Effector memory CD4-positive, alpha-beta T cell (primary cell): ENCODE results near the gene ACAD11.
"Not testable (repeated sequence)": the region's sequence is repeated elsewhere in the genome, so short reads cannot be mapped to it uniquely, and the experiment has no call there.

Source experiments
- DNase-seq, 3 donors: peaks; one replicate each; pipeline ENCODE4 v3.0.0-alpha.2; 2020
- H3K27ac ChIP-seq: 2 replicates; pipeline ENCODE4 v1.7.0; 2013; ENCODE audit warnings: mild to moderate bottlenecking, low read length, moderate library complexity; ENCODE audit not compliant: insufficient read depth, poor library complexity, severe bottlenecking
- H3K27me3 ChIP-seq: replicated peaks from 2 replicates; pipeline ENCODE4 v1.7.0; 2013; ENCODE audit warnings: mild to moderate bottlenecking, low read length; ENCODE audit not compliant: insufficient read depth, control insufficient read depth, poor library complexity, severe bottlenecking
- H3K36me3 ChIP-seq: 2 replicates; pipeline ENCODE4 v1.7.0; 2013; ENCODE audit warnings: mild to moderate bottlenecking, low read length, moderate library complexity; ENCODE audit not compliant: control insufficient read depth, insufficient read depth
- H3K4me1 ChIP-seq: 2 replicates; pipeline ENCODE4 v1.7.0; 2013; ENCODE audit warnings: low read length, mild to moderate bottlenecking; ENCODE audit not compliant: control insufficient read depth, insufficient read depth, poor library complexity, severe bottlenecking
- H3K4me3 ChIP-seq: 2 replicates; pipeline ENCODE4 v1.7.0; 2013; ENCODE audit warnings: low read length, low read depth, mild to moderate bottlenecking; ENCODE audit not compliant: insufficient read depth, poor library complexity, severe bottlenecking
- H3K9me3 ChIP-seq: 2 replicates; pipeline ENCODE4 v1.7.0; 2013; ENCODE audit warnings: mild to moderate bottlenecking, low read length, moderate library complexity; ENCODE audit not compliant: control insufficient read depth

Gene ACAD11

GRCh38 chr3:132615301-132615700, 44.3 kb downstream of the ACAD11 start:
- H3K36me3 ChIP-seq, H3K27ac ChIP-seq, H3K4me1 ChIP-seq, H3K4me3 ChIP-seq, H3K9me3 ChIP-seq, H3K27me3 ChIP-seq, DNase-seq: not testable (repeated sequence)

DNA sequence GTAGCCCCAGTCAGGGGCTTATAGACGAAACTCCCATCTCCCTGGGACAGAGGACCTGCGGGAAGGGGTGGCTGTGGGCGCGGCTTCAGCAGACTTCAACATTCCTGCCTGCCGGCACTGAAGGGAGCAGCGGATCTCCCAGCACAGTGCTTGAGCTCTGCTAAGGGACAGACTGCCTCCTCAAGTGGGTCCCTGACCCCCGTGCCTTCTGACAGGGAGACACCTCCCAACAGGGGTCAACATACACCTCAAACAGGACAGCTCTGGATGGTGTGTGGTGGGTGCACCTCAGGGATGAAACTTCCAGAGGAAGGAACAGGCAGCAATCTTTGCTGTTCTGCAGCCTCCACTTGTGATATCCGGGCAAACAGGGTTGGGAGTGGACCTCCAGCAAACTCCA, 53.0 kb downstream of the ACAD11 start:
- H3K27me3 ChIP-seq, H3K27ac ChIP-seq, DNase-seq, H3K9me3 ChIP-seq, H3K4me1 ChIP-seq, H3K36me3 ChIP-seq, H3K4me3 ChIP-seq: not testable (repeated sequence)

GRCh38 chr3:132606085-132606484, 53.5 kb downstream of the ACAD11 start:
- H3K27ac ChIP-seq, result no peak overlapping the region
- DNase-seq, result no peak
- H3K27me3 ChIP-seq, result no peaks in the 10 kb centered on the region
- no peaks in the 10 kb centered on the region for H3K9me3 ChIP-seq
- no peaks in the 10 kb centered on the region for H3K36me3 ChIP-seq
- no peaks in the 10 kb centered on the region for H3K4me1 ChIP-seq
- no peak overlapping the region for H3K4me3 ChIP-seq

GRCh38 chr3:132605374-132605792, 54.2 kb downstream of the ACAD11 start:
- H3K27me3 ChIP-seq, result no peaks in the 10 kb centered on the region
- H3K36me3 ChIP-seq, result no peaks in the 10 kb centered on the region
- H3K9me3 ChIP-seq, result no peaks in the 10 kb centered on the region
- H3K27ac ChIP-seq, result no peak overlapping the region
- no peak for DNase-seq
- H3K4me3 ChIP-seq, result no peak overlapping the region
- H3K4me1 ChIP-seq, result no peaks in the 10 kb centered on the region

- H3K4me3 ChIP-seq, H3K27ac ChIP-seq, H3K27me3 ChIP-seq, H3K36me3 ChIP-seq, DNase-seq, H3K9me3 ChIP-seq, H3K4me1 ChIP-seq: not testable (repeated sequence)
Observed at GRCh38 chr3:132600614-132601013, 59.0 kb downstream of the ACAD11 start.

DNA sequence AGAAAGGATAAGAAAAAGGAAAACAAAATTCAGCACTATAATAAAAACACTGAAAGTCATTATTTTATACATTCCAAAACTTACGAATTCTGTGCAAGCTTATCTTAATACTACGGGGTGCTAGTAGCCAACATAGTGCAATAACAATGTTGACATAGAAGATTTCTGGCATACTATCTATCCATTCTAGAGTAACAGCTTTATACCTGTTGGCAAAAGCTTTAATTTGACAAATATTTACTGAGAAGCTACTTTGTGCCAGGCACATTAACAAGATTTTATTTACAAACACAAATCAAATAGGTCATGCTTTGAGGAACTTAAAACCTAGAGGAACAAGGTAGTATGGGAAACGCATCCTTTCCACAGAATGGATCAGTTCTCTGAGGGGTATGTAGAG, 61.4 kb downstream of the ACAD11 start:
- Histone ChIP-seq H3K27me3 (no peaks in the 10 kb centered on the region), H3K4me1 (no peaks in the 10 kb centered on the region), H3K27ac (no peak overlapping the region), H3K4me3 (no peak overlapping the region), H3K9me3 (no peaks in the 10 kb centered on the region), H3K36me3 (no peaks in the 10 kb centered on the region)
- DNase-seq, result no peak

- no peaks in the 10 kb centered on the region for H3K27me3 ChIP-seq
- no peak overlapping the region for H3K4me3 ChIP-seq
- H3K36me3 ChIP-seq, result no peaks in the 10 kb centered on the region
- H3K4me1 ChIP-seq, result no peaks in the 10 kb centered on the region
- H3K9me3 ChIP-seq, result no peaks in the 10 kb centered on the region
- no peak overlapping the region for H3K27ac ChIP-seq
- no peak for DNase-seq
Observed at GRCh38 chr3:132597660-132598059, 61.9 kb downstream of the ACAD11 start.

DNA sequence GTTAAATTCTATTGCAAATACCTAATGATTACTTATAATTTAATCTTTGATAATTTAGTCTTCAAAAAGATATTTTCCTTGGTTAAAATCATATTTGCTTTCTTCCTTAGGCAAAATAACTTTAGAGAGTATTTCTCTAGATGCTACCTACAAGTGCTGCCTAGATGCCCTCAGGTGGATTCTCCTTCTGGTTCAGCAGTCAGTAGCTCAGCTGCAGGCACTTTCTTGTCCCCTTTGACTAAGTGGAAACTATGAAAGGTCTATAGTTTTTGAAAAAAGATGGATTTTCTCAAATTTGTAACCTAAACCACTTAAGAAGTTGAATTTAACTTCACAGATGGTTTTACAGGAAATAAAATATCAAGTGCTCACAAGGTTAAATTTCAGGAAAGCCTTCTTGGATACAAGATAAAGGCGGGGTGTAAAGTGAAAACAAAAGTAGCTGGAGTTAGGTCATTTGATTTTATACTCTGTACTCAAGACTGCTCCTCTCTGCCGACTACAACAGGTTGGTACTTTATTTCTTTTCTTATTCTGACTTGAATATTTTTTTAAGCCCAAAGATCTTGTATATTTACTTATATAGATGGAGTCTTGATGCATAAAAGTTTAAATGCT, 62.7 kb downstream of the ACAD11 start, which contains the start of gene ACKR4:
Gene ACKR4, plus strand, starts transcription at position 455 of the 618 bp plus-strand sequence. CDS start 3,128 bp downstream, outside the sequence.
- Histone ChIP-seq H3K4me3 (no peak within 1 kb of the TSS), H3K4me1 (no peaks in the 10 kb centered on the region), H3K27me3 (no peaks in the 10 kb centered on the region), H3K36me3 (no peaks in the 10 kb centered on the region), H3K27ac (no peak within 1 kb of the TSS), H3K9me3 (no peaks in the 10 kb centered on the region)
- no peak for DNase-seq

DNA sequence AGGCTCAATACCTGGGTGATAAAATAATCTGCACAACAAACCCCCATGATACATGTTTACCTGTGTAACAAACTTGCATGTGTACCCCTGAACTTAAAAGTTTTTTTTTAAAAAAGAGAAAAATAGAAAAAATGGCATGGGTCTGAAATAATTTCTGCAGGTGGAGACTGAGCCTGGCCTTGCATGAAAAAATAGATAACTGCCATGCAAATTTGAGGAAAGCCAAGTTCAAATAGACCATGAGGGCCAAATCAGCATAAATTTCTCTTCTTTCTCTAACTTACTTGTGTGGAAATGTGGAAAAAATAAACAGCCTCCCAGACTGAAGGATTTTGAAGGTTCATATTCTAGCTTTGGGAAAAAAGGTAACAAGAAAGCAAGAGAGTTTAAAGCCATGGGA, 63.3 kb downstream of the ACAD11 start:
- no peaks in the 10 kb centered on the region for H3K27me3 ChIP-seq
- no peak overlapping the region for H3K27ac ChIP-seq
- no peak overlapping the region for H3K4me3 ChIP-seq
- DNase-seq, result no peak
- H3K9me3 ChIP-seq, result no peaks in the 10 kb centered on the region
- H3K36me3 ChIP-seq, result peaks cover 4% of the 10 kb centered on the region
- H3K4me1 ChIP-seq, result no peaks in the 10 kb centered on the region

DNA sequence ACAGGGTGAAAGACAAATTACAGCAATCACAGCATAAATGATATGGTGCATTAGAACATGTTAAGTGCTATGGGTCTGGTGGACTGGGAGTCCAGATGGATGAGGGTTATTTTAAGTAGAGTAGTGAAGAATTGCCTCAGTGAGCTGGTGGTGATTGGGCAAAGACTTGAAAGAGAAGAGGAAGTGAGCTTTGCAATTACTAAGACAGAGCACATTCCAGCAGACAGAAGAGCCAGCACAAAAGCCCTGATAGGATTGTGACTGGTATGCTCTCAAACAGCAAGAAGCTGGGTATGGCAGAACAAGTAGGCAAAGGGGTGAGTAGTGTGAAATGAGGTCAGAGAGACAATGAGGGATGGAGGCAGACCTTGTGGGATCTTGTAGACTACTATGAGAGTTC, 64.6 kb downstream of the ACAD11 start:
- H3K27me3 ChIP-seq, result no peaks in the 10 kb centered on the region
- H3K27ac ChIP-seq, result no peak overlapping the region
- no peak for DNase-seq
- H3K4me1 ChIP-seq, result no peaks in the 10 kb centered on the region
- no peak overlapping the region for H3K4me3 ChIP-seq
- H3K36me3 ChIP-seq, result peaks cover 4% of the 10 kb centered on the region
- no peaks in the 10 kb centered on the region for H3K9me3 ChIP-seq
